ENCODE measurements around the gene CRTC2.

Gene CRTC2

GRCh38 chr1:153940756-153941155 lies 17.7 kb downstream of the CRTC2 start:
- no peak overlapping the region for H3K9ac ChIP-seq (ENCODE audit: low read depth in 1 of 2, low read length in 2 of 2)
- peaks cover 10 to 15% of the 10 kb centered on the region in 2 donors for H3K4me1 ChIP-seq (ENCODE audit: control insufficient read depth in 2 of 2, insufficient read depth in 2 of 2, low read length in 2 of 2)
- no peaks in the 10 kb centered on the region for H3K27me3 ChIP-seq (ENCODE audit: control insufficient read depth in 2 of 2, insufficient read depth in 2 of 2, low read length in 2 of 2)
- H3K9me3 ChIP-seq (ENCODE audit: control insufficient read depth in 2 of 2, low read length in 2 of 2) = no peaks in the 10 kb centered on the region
- H3K36me3 ChIP-seq (ENCODE audit: control insufficient read depth in 2 of 2, insufficient read depth in 2 of 2, low read length in 2 of 2) = peaks cover 43 to 60% of the 10 kb centered on the region in 2 donors
- H3K4me3 ChIP-seq (ENCODE audit: low read length in 2 of 2) = no peak overlapping the region
- no peak overlapping the region for H3K27ac ChIP-seq (ENCODE audit: low read depth in 2 of 2, low read length in 2 of 2)

- Histone ChIP-seq H3K4me1 (ENCODE audit: control insufficient read depth in 2 of 2, insufficient read depth in 2 of 2, low read length in 2 of 2) (peaks cover 0 to 4% of the 10 kb centered on the region in 2 donors), H3K36me3 (ENCODE audit: control insufficient read depth in 2 of 2, insufficient read depth in 2 of 2, low read length in 2 of 2) (peaks cover 51 to 69% of the 10 kb centered on the region in 2 donors), H3K4me3 (ENCODE audit: low read length in 2 of 2) (no peak overlapping the region), H3K9me3 (ENCODE audit: control insufficient read depth in 2 of 2, low read length in 2 of 2) (no peaks in the 10 kb centered on the region), H3K27me3 (ENCODE audit: control insufficient read depth in 2 of 2, insufficient read depth in 2 of 2, low read length in 2 of 2) (no peaks in the 10 kb centered on the region), H3K27ac (ENCODE audit: low read depth in 2 of 2, low read length in 2 of 2) (no peak overlapping the region), H3K9ac (ENCODE audit: low read depth in 1 of 2, low read length in 2 of 2) (no peak overlapping the region)
These were observed 18.9 kb downstream of the CRTC2 start for GRCh38 chr1:153939476-153939875.

DNA sequence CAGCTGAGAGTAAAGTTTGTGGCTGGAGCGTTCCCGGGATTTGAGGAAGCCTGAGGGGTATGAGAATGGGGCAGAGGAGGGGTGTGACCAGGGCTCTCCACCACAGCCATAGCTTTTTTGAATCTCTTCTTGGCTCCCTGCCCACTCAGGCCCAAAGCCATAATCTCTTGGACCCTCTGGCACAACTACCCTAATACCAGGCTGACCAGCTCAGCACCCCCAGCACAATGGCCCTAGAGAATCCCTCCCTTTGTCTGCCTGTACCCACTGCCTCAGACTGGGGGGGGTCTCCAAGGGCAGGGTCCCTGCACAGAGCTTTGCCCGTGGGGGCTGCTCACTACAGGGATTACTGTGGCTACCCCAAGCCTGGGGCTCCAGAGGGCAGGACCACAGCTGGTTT lies 19.4 kb downstream of the CRTC2 start:
- Histone ChIP-seq H3K9ac (ENCODE audit: low read depth in 1 of 2, low read length in 2 of 2) (no peak overlapping the region), H3K4me1 (ENCODE audit: control insufficient read depth in 2 of 2, insufficient read depth in 2 of 2, low read length in 2 of 2) (peaks cover 0 to 4% of the 10 kb centered on the region in 2 donors), H3K36me3 (ENCODE audit: control insufficient read depth in 2 of 2, insufficient read depth in 2 of 2, low read length in 2 of 2) (peaks cover 51 to 72% of the 10 kb centered on the region in 2 donors), H3K4me3 (ENCODE audit: low read length in 2 of 2) (no peak overlapping the region), H3K27ac (ENCODE audit: low read depth in 2 of 2, low read length in 2 of 2) (no peak overlapping the region), H3K9me3 (ENCODE audit: control insufficient read depth in 2 of 2, low read length in 2 of 2) (no peaks in the 10 kb centered on the region), H3K27me3 (ENCODE audit: control insufficient read depth in 2 of 2, insufficient read depth in 2 of 2, low read length in 2 of 2) (no peaks in the 10 kb centered on the region)

DNA sequence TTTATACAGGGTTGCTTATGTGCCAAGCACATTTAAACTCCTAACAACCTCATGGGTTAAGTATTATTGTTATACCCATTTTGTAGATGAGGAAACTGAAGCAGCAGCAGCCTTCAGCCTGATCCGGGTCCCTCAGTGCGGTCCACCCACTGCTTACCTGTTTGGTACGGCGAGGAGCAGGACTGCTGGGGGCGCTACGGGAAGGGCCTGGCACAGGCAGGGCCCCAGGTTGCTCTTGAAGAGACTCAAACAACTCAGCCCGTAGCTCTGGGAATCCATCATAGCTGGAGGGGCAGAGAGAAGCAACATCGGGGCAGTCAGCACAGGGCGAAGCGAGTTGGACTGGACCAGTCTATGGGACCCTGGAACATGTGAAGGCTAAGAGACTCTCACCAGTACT lies 21.1 kb downstream of the CRTC2 start:
- peaks cover 46 to 78% of the 10 kb centered on the region in 2 donors for H3K36me3 ChIP-seq (ENCODE audit: control insufficient read depth in 2 of 2, insufficient read depth in 2 of 2, low read length in 2 of 2)
- no peaks in the 10 kb centered on the region for H3K9me3 ChIP-seq (ENCODE audit: control insufficient read depth in 2 of 2, low read length in 2 of 2)
- no peaks in the 10 kb centered on the region for H3K4me1 ChIP-seq (ENCODE audit: control insufficient read depth in 2 of 2, insufficient read depth in 2 of 2, low read length in 2 of 2)
- H3K27me3 ChIP-seq (ENCODE audit: control insufficient read depth in 2 of 2, insufficient read depth in 2 of 2, low read length in 2 of 2) = no peaks in the 10 kb centered on the region
- no peak overlapping the region for H3K9ac ChIP-seq (ENCODE audit: low read depth in 1 of 2, low read length in 2 of 2)
- H3K27ac ChIP-seq (ENCODE audit: low read depth in 2 of 2, low read length in 2 of 2) = no peak overlapping the region
- H3K4me3 ChIP-seq (ENCODE audit: low read length in 2 of 2) = no peak overlapping the region

- Histone ChIP-seq H3K4me1 (ENCODE audit: control insufficient read depth in 2 of 2, insufficient read depth in 2 of 2, low read length in 2 of 2) (no peaks in the 10 kb centered on the region), H3K36me3 (ENCODE audit: control insufficient read depth in 2 of 2, insufficient read depth in 2 of 2, low read length in 2 of 2) (peaks cover 49 to 74% of the 10 kb centered on the region in 2 donors), H3K27ac (ENCODE audit: low read depth in 2 of 2, low read length in 2 of 2) (no peak overlapping the region), H3K4me3 (ENCODE audit: low read length in 2 of 2) (no peak overlapping the region), H3K9ac (ENCODE audit: low read depth in 1 of 2, low read length in 2 of 2) (no peak overlapping the region), H3K27me3 (ENCODE audit: control insufficient read depth in 2 of 2, insufficient read depth in 2 of 2, low read length in 2 of 2) (no peaks in the 10 kb centered on the region), H3K9me3 (ENCODE audit: control insufficient read depth in 2 of 2, low read length in 2 of 2) (no peaks in the 10 kb centered on the region)
These were observed 22.2 kb downstream of the CRTC2 start for GRCh38 chr1:153936011-153936802.

DNA sequence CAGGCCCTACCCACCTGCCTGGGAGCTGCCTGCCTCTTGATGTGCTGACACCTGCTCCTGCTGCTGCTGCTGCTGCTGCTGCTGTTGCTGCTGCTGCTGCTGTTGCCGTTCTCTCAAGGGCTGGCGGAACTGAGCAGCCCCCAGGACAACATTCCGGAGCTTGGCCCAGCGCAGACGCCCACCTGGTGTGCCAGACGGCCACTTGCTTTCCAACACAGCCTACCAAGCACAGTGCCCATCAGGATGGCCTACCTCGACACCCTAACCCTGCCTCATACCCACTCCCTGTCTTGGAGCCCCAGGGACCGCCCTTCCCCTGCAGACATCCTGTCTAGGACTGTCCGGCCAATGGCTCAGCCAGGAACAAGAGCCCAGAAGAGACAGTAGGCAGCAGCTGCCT lies 23.7 kb downstream of the CRTC2 start:
- Histone ChIP-seq H3K27me3 (ENCODE audit: control insufficient read depth in 2 of 2, insufficient read depth in 2 of 2, low read length in 2 of 2) (no peaks in the 10 kb centered on the region), H3K9me3 (ENCODE audit: control insufficient read depth in 2 of 2, low read length in 2 of 2) (no peaks in the 10 kb centered on the region), H3K36me3 (ENCODE audit: control insufficient read depth in 2 of 2, insufficient read depth in 2 of 2, low read length in 2 of 2) (peaks cover 54 to 73% of the 10 kb centered on the region in 2 donors), H3K9ac (ENCODE audit: low read depth in 1 of 2, low read length in 2 of 2) (no peak overlapping the region), H3K27ac (ENCODE audit: low read depth in 2 of 2, low read length in 2 of 2) (no peak overlapping the region), H3K4me1 (ENCODE audit: control insufficient read depth in 2 of 2, insufficient read depth in 2 of 2, low read length in 2 of 2) (no peaks in the 10 kb centered on the region), H3K4me3 (ENCODE audit: low read length in 2 of 2) (no peak overlapping the region)

GRCh38 chr1:153933955-153934354 lies 24.5 kb downstream of the CRTC2 start:
- Histone ChIP-seq H3K9me3 (ENCODE audit: control insufficient read depth in 2 of 2, low read length in 2 of 2) (no peaks in the 10 kb centered on the region), H3K27me3 (ENCODE audit: control insufficient read depth in 2 of 2, insufficient read depth in 2 of 2, low read length in 2 of 2) (no peaks in the 10 kb centered on the region), H3K4me1 (ENCODE audit: control insufficient read depth in 2 of 2, insufficient read depth in 2 of 2, low read length in 2 of 2) (peaks cover 0 to under 1% of the 10 kb centered on the region in 2 donors), H3K9ac (ENCODE audit: low read depth in 1 of 2, low read length in 2 of 2) (no peak overlapping the region), H3K36me3 (ENCODE audit: control insufficient read depth in 2 of 2, insufficient read depth in 2 of 2, low read length in 2 of 2) (peaks cover 58 to 68% of the 10 kb centered on the region in 2 donors), H3K4me3 (ENCODE audit: low read length in 2 of 2) (no peak overlapping the region), H3K27ac (ENCODE audit: low read depth in 2 of 2, low read length in 2 of 2) (no peak overlapping the region)

DNA sequence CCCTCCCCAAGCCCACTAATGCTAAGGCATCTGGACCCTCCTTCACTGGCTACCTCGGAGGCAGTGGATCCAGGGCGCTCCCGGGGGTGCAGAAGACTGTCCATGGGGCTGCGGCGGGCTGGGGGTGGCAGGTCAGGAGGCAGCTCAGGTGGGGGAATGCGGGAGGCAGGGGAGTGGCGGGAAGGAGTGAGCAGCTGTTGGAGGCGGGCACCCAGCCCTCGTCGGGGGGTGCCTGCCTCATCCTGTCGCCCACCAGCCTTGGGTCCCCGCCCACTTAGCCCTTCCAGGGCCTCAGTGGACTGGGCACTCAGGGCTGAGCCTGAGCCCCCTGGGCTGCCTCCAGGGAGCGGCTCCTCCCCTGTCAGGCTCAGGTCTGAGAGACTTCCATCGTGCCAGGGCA lies 25.0 kb downstream of the CRTC2 start:
- Histone ChIP-seq H3K27me3 (ENCODE audit: control insufficient read depth in 2 of 2, insufficient read depth in 2 of 2, low read length in 2 of 2) (no peaks in the 10 kb centered on the region), H3K27ac (ENCODE audit: low read depth in 2 of 2, low read length in 2 of 2) (no peak overlapping the region), H3K9ac (ENCODE audit: low read depth in 1 of 2, low read length in 2 of 2) (no peak overlapping the region), H3K9me3 (ENCODE audit: control insufficient read depth in 2 of 2, low read length in 2 of 2) (no peaks in the 10 kb centered on the region), H3K4me1 (ENCODE audit: control insufficient read depth in 2 of 2, insufficient read depth in 2 of 2, low read length in 2 of 2) (peaks cover 0 to 3% of the 10 kb centered on the region in 2 donors), H3K4me3 (ENCODE audit: low read length in 2 of 2) (no peak overlapping the region), H3K36me3 (ENCODE audit: control insufficient read depth in 2 of 2, insufficient read depth in 2 of 2, low read length in 2 of 2) (peaks cover 58 to 68% of the 10 kb centered on the region in 2 donors)

GRCh38 chr1:153932156-153933131 lies 26.0 kb downstream of the CRTC2 start:
- H3K27me3 ChIP-seq (ENCODE audit: control insufficient read depth in 2 of 2, insufficient read depth in 2 of 2, low read length in 2 of 2) = no peaks in the 10 kb centered on the region
- H3K4me1 ChIP-seq (ENCODE audit: control insufficient read depth in 2 of 2, insufficient read depth in 2 of 2, low read length in 2 of 2) = peaks cover 0 to 3% of the 10 kb centered on the region in 2 donors
- H3K9ac ChIP-seq (ENCODE audit: low read depth in 1 of 2, low read length in 2 of 2) = no peak overlapping the region
- H3K4me3 ChIP-seq (ENCODE audit: low read length in 2 of 2) = no peak overlapping the region
- no peaks in the 10 kb centered on the region for H3K9me3 ChIP-seq (ENCODE audit: control insufficient read depth in 2 of 2, low read length in 2 of 2)
- no peak overlapping the region for H3K27ac ChIP-seq (ENCODE audit: low read depth in 2 of 2, low read length in 2 of 2)
- H3K36me3 ChIP-seq (ENCODE audit: control insufficient read depth in 2 of 2, insufficient read depth in 2 of 2, low read length in 2 of 2) = peaks cover 53 to 63% of the 10 kb centered on the region in 2 donors

Measured in mucosa of rectum (tissue), 2 donors.